ENCODE data around the gene TMEM242.
A peak's percentile ranks its signal among the peaks of the same experiment; 100 is the strongest.

The TMEM242 gene

DNA sequence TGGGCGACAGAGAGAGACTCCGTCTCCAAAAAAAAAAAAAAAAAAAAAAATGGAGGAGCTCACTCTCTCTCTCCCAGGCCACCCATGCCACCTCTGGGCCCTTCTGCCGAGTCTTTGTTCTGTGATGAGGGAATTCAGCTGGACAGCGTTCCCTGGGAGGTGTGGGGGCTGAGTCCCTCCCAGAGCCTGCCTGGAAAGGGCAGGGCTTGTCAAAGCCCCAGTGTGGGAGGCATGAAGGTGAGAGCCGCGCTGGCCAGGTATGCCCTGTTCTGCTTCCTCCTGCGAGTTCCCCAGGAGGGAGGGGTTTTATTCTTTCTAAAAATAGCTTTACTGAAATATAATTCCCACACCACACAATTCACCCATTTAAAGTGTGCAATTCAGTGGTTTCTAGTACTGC lies 69.6 kb downstream of the TMEM242 start (continued):
- TF ChIP-seq CSRNP3 (CRISPR knock-in tag; IDR thresholded peaks at IDR 0.05) (no peak), TCF4 (CRISPR knock-in tag; IDR thresholded peaks at IDR 0.05; ENCODE audit: borderline replicate concordance) (no peak)

- TF ChIP-seq, protein P1, sequence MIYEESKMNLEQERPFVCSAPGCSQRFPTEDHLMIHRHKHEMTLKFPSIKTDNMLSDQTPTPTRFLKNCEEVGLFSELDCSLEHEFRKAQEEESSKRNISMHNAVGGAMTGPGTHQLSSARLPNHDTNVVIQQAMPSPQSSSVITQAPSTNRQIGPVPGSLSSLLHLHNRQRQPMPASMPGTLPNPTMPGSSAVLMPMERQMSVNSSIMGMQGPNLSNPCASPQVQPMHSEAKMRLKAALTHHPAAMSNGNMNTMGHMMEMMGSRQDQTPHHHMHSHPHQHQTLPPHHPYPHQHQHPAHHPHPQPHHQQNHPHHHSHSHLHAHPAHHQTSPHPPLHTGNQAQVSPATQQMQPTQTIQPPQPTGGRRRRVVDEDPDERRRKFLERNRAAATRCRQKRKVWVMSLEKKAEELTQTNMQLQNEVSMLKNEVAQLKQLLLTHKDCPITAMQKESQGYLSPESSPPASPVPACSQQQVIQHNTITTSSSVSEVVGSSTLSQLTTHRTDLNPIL (CRISPR knock-in tag; IDR thresholded peaks at IDR 0.05; ENCODE audit: low read depth), result no peak
- TF ChIP-seq PPARA (CRISPR knock-in tag; IDR thresholded peaks at IDR 0.05; ENCODE audit: borderline replicate concordance), result no peak
- no peak for TF ChIP-seq BACH2 (CRISPR knock-in tag; IDR thresholded peaks at IDR 0.05; ENCODE audit: borderline replicate concordance)
- TF ChIP-seq OSR1 (CRISPR knock-in tag; IDR thresholded peaks at IDR 0.05), result no peak
- TF ChIP-seq ESRRG (CRISPR knock-in tag; IDR thresholded peaks at IDR 0.05), result no peak
- TF ChIP-seq ARNTL (CRISPR knock-in tag; IDR thresholded peaks at IDR 0.05; ENCODE audit: borderline replicate concordance, low read depth), result no peak
- TF ChIP-seq TOX (CRISPR knock-in tag; IDR thresholded peaks at IDR 0.05; ENCODE audit: borderline replicate concordance), result no peak
- TF ChIP-seq CSDC2 (CRISPR knock-in tag; IDR thresholded peaks at IDR 0.05), result no peak
- no peak for TF ChIP-seq ZFP30 (CRISPR knock-in tag; IDR thresholded peaks at IDR 0.05)
- no peak for TF ChIP-seq RARB (CRISPR knock-in tag; IDR thresholded peaks at IDR 0.05)
- TF ChIP-seq TCF4 (CRISPR knock-in tag; IDR thresholded peaks at IDR 0.05; ENCODE audit: borderline replicate concordance), result no peak
- no peak for TF ChIP-seq POU6F1 (CRISPR knock-in tag; IDR thresholded peaks at IDR 0.05; ENCODE audit: borderline replicate concordance, low read depth)
- no peak for TF ChIP-seq ZFP3 (CRISPR knock-in tag; IDR thresholded peaks at IDR 0.05)
- no peak for ATAC-seq
These were observed 70.3 kb downstream of the TMEM242 start for GRCh38 chr6:157253017-157253416.

GRCh38 chr6:157251586-157252247 lies 71.6 kb downstream of the TMEM242 start:
- TF ChIP-seq PPARA (CRISPR knock-in tag; IDR thresholded peaks at IDR 0.05; ENCODE audit: borderline replicate concordance), result no peak
- peak; percentile 79; the same call in 1 of the 2 replicates for TF ChIP-seq TCF4 (CRISPR knock-in tag; IDR thresholded peaks at IDR 0.05; ENCODE audit: borderline replicate concordance)
- ATAC-seq, result peak; percentile 41; the same call in 1 of the 3 replicates

DNA sequence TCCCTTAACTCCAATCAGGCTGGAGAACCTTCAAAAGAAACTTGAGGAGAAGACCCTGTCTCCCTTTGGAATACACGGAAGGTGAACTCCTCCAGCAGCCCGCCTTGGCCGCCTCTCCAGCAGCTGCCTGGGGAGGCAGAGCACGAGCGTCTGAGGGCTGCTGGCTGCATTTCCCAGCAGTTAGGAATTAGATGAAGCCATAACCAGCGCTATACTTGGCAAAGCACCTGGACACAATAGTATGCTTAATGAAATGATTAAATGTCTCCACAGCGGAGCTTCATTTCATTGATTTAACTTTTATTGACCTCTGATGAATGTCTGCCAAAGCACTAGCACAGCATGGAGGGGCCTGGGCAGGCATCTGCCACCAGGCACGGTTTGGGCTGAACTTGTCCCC lies 73.5 kb downstream of the TMEM242 start:
- no peak for TF ChIP-seq BACH2 (CRISPR knock-in tag; IDR thresholded peaks at IDR 0.05; ENCODE audit: borderline replicate concordance)
- TF ChIP-seq OSR1 (CRISPR knock-in tag; IDR thresholded peaks at IDR 0.05), result no peak
- no peak for TF ChIP-seq POU6F1 (CRISPR knock-in tag; IDR thresholded peaks at IDR 0.05; ENCODE audit: borderline replicate concordance, low read depth)
- TF ChIP-seq CSRNP3 (CRISPR knock-in tag; IDR thresholded peaks at IDR 0.05), result no peak
- no peak for TF ChIP-seq TOX (CRISPR knock-in tag; IDR thresholded peaks at IDR 0.05; ENCODE audit: borderline replicate concordance)
- no peak for TF ChIP-seq ZNF8 (CRISPR knock-in tag; IDR thresholded peaks at IDR 0.05)
- no peak for TF ChIP-seq ZNF70 (CRISPR knock-in tag; IDR thresholded peaks at IDR 0.05)
- no peak for TF ChIP-seq ZFP3 (CRISPR knock-in tag; IDR thresholded peaks at IDR 0.05)
- TF ChIP-seq SNAI2 (CRISPR knock-in tag; IDR thresholded peaks at IDR 0.05), result no peak
- TF ChIP-seq PPARA (CRISPR knock-in tag; IDR thresholded peaks at IDR 0.05; ENCODE audit: borderline replicate concordance), result no peak
- TF ChIP-seq ZNF565 (CRISPR knock-in tag; conservative IDR thresholded peaks at IDR 0.05; ENCODE audit: low read depth), result no peak
- no peak for TF ChIP-seq ZFP30 (CRISPR knock-in tag; IDR thresholded peaks at IDR 0.05)
- TF ChIP-seq TCF4 (CRISPR knock-in tag; IDR thresholded peaks at IDR 0.05; ENCODE audit: borderline replicate concordance), result no peak
- no peak for TF ChIP-seq GLIS3 (CRISPR knock-in tag; IDR thresholded peaks at IDR 0.05)
- TF ChIP-seq ZC3H10 (CRISPR knock-in tag; IDR thresholded peaks at IDR 0.05), result no peak

More for the DNA sequence above, 73.5 kb downstream of the TMEM242 start:
- no peak for ATAC-seq
